ENCODE results near the gene GRIK4. TPM values are rescaled to one million over a fixed set of nuclear protein-coding genes. Genes with fewer than 3 reads are reported as not detected.

The GRIK4 gene
- total and polyA plus RNA-seq, 9 of the 15 experiments (the other 6 are each of a cell fraction or from before 2014, with no cell fraction given) = not detected

DNA sequence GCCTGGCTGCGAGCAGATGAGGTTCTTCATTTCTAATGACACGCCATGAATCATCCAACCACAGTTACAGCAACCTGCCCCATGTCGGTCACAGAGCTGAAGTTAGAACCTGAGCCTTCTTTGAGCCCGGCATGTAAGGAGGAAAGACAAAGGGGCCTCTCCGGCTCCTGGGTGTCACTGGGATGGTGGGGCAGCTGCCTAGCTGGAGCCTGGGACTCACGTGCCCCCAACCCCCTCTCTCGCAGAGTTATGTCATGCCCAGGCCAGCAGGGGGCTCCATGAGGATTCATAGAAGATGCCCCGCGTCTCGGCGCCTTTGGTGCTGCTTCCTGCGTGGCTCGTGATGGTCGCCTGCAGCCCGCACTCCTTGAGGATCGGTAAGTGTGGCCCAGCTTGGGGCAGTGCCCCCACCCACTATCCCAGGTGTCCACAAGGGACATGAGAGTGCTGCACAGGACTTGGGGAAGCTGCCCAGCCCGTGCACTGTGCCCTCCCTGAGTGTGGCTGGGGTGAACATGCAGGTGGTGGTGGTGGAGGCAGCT is 148.5 kb downstream of the GRIK4 start (continued):
- TF ChIP-seq, protein P1, sequence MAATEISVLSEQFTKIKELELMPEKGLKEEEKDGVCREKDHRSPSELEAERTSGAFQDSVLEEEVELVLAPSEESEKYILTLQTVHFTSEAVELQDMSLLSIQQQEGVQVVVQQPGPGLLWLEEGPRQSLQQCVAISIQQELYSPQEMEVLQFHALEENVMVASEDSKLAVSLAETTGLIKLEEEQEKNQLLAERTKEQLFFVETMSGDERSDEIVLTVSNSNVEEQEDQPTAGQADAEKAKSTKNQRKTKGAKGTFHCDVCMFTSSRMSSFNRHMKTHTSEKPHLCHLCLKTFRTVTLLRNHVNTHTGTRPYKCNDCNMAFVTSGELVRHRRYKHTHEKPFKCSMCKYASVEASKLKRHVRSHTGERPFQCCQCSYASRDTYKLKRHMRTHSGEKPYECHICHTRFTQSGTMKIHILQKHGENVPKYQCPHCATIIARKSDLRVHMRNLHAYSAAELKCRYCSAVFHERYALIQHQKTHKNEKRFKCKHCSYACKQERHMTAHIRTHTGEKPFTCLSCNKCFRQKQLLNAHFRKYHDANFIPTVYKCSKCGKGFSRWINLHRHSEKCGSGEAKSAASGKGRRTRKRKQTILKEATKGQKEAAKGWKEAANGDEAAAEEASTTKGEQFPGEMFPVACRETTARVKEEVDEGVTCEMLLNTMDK (IDR thresholded peaks at IDR 0.05; ENCODE audit: borderline replicate concordance, insufficient read depth, low read depth, low read length, poor library complexity, severe bottlenecking) = peak; percentile 36
- TF ChIP-seq L3MBTL2 (IDR thresholded peaks at IDR 0.05) = no peak
- TF ChIP-seq ZNF197 (CRISPR knock-in tag; IDR thresholded peaks at IDR 0.05; ENCODE audit: low read depth) = no peak
- no peak for TF ChIP-seq SRSF9 (IDR thresholded peaks at IDR 0.05; ENCODE audit: borderline replicate concordance, low read depth, low read length)

DNA sequence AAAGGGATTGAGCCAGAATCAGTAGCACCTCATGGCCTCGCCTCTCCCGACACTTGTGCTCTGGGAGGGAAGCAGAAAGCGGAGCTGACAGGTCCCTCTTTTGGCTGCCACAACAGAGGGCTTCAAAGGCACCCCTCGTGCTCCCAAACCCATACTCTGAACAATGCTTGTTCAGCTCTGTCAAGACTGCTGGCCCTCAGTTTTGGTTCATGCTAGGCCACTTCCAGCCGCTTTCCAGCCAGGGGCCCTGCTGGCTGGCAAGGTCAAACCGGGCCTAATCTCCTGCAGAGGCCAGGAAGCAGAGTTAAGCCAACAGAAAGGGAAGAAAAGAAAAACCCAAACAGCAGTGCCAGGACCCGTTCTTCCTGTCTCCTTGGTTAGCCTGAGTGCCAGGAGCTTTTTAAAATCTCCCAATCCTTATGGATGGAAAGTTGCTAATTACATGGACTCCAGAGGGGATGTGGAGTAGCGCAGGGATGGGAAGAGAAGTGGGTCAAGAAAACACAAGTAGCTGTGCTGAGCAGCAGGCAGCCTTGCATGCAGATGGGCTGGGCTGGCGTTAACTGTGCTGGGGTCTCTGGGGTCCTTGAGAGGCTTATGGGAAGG is 150.6 kb downstream of the GRIK4 start:
- H4K20me1 ChIP-seq (replicated peaks; ENCODE audit: control insufficient read depth, insufficient read depth, low read length) = peaks cover 8% of the 10 kb centered on the region; the same call in 1 of the 2 replicates
- BruUV-seq (replicated peaks) = no TSS peak
- ATAC-seq = no peak
- no peak for FAIRE-seq
- intact Hi-C loops (cut with micrococcal nuclease) = no loop called here
- ChIA-PET POLR2A (no interaction called here), CTCF (ENCODE audit: low intra/inter-chr PET ratio) (no interaction called here)
- in situ Hi-C loops (cut with MboI) = no loop called here
- peaks cover 0 to 5% of the 10 kb centered on the region in 2 experiments; a peak in 2 of 5 replicates for H3K4me1 ChIP-seq (replicated peaks in 1 of 2; ENCODE audit: control insufficient read depth in 2 of 2, insufficient read depth in 2 of 2, low read length in 2 of 2)
- H2AFZ ChIP-seq (ENCODE audit: low read depth, low read length) = no peak overlapping the region
- no peak overlapping the region for H3K9ac ChIP-seq (ENCODE audit: insufficient read depth in 1 of 2, low read depth in 2 of 2, low read length in 2 of 2)
- no peaks in the 10 kb centered on the region for H3K9me3 ChIP-seq (replicated peaks; ENCODE audit: control insufficient read depth, insufficient read depth, low read depth, low read length)
- H3K9me1 ChIP-seq (ENCODE audit: control insufficient read depth, insufficient read depth, low read length) = no peaks in the 10 kb centered on the region
- peaks cover 0 to 38% of the 10 kb centered on the region in 2 experiments; a peak in 2 of 5 replicates for H3K27me3 ChIP-seq (ENCODE audit: control insufficient read depth in 2 of 2, insufficient read depth in 2 of 2, low read length in 2 of 2)
- H3K4me2 ChIP-seq (ENCODE audit: insufficient read depth, low read length) = no peak overlapping the region
- H3K4me3 ChIP-seq = no peak overlapping the region
- no peaks in the 10 kb centered on the region for H3K79me2 ChIP-seq (ENCODE audit: control insufficient read depth, insufficient read depth, low read length)
- H3K27ac ChIP-seq (ENCODE audit: extremely low read depth, low read depth, low read length) = no peak overlapping the region
- TF ChIP-seq, protein P2, sequence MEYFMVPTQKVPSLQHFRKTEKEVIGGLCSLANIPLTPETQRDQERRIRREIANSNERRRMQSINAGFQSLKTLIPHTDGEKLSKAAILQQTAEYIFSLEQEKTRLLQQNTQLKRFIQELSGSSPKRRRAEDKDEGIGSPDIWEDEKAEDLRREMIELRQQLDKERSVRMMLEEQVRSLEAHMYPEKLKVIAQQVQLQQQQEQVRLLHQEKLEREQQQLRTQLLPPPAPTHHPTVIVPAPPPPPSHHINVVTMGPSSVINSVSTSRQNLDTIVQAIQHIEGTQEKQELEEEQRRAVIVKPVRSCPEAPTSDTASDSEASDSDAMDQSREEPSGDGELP (CRISPR knock-in tag; IDR thresholded peaks at IDR 0.05; ENCODE audit: borderline replicate concordance) = no peak
- TF ChIP-seq FOS (IDR thresholded peaks at IDR 0.05; ENCODE audit: extremely low read depth, insufficient read length) (no peak), ZNF507 (tag; conservative IDR thresholded peaks at IDR 0.05) (no peak), POLR2A (conservative IDR thresholded peaks at IDR 0.05) (no peak), BCOR (IDR thresholded peaks at IDR 0.05) (no peak), PTBP1 (IDR thresholded peaks at IDR 0.05; ENCODE audit: low read depth, low read length) (no peak), MCM2 (IDR thresholded peaks at IDR 0.05; ENCODE audit: low read depth) (no peak), NR4A1 (CRISPR knock-in tag; IDR thresholded peaks at IDR 0.05) (no peak), NR4A1 (tag; IDR thresholded peaks at IDR 0.05) (no peak)
- H3K36me3 ChIP-seq (ENCODE audit: control insufficient read depth, insufficient read depth, low read length) = no peaks in the 10 kb centered on the region
- 0% methylated on average over 9 of the region's 9 CpGs for WGBS (ENCODE audit: insufficient coverage, low coverage, missing lambda C conversion rate)
- no peak for DNase-seq (ENCODE audit: extremely low read depth in 1 of 4, low spot score in 3 of 4)

All from K562 (cell line).